Astrocyte (in vitro differentiated cells and primary cell): ENCODE data around the gene MYH3. TPM values are rescaled to one million over a fixed set of nuclear protein-coding genes. Genes with fewer than 3 reads are reported as not detected.
A peak's percentile ranks its signal among the peaks of the same experiment; 100 is the strongest.

Experiments
- DNase-seq: peaks from one replicate; pipeline ENCODE4 v3.0.0-alpha.2; 2010; ENCODE audit warnings: low read depth
- FAIRE-seq: peaks from 2 replicates; lab custom pipeline; 2011; peaks lifted over from hg19 to GRCh38; lab: Jason Lieb, UNC
- H2AFZ ChIP-seq: 2 replicates; pipeline ENCODE4 v1.6.0; 2012; ENCODE audit warnings: low read depth, low read length, inconsistent platforms
- H3K27ac ChIP-seq: 2 replicates; pipeline ENCODE4 v1.5.1; 2011; ENCODE audit warnings: low read depth, low read length, inconsistent platforms
- H3K27me3 ChIP-seq: 2 replicates; pipeline ENCODE4 v1.6.0; 2011; ENCODE audit warnings: low read length, inconsistent platforms; ENCODE audit not compliant: insufficient read depth
- H3K36me3 ChIP-seq: 2 replicates; pipeline ENCODE4 v1.5.1; 2011; ENCODE audit warnings: low read length, inconsistent platforms; ENCODE audit not compliant: insufficient read depth
- H3K4me1 ChIP-seq: 2 replicates; pipeline ENCODE4 v1.5.1; 2011; ENCODE audit warnings: low read length, inconsistent platforms; ENCODE audit not compliant: insufficient read depth
- H3K4me2 ChIP-seq: 2 replicates; pipeline ENCODE4 v1.6.0; 2012; ENCODE audit warnings: low read length, inconsistent platforms
- H3K4me3 ChIP-seq: 2 replicates; pipeline ENCODE4 v1.5.1; 2011; ENCODE audit warnings: low read depth, mild to moderate bottlenecking, low read length, inconsistent platforms; ENCODE audit not compliant: insufficient read depth
- H3K79me2 ChIP-seq: 2 replicates; pipeline ENCODE4 v1.6.0; 2012; ENCODE audit warnings: mild to moderate bottlenecking, low read length, inconsistent platforms; ENCODE audit not compliant: insufficient read depth
- H3K9ac ChIP-seq: 2 replicates; pipeline ENCODE4 v1.6.0; 2012; ENCODE audit warnings: mild to moderate bottlenecking, low read length, inconsistent platforms
- H3K9me3 ChIP-seq: 2 replicates; pipeline ENCODE4 v1.5.1; 2012; ENCODE audit warnings: low read depth, mild to moderate bottlenecking, low read length, inconsistent platforms; ENCODE audit not compliant: insufficient read depth
- H4K20me1 ChIP-seq: 2 replicates; pipeline ENCODE4 v1.6.0; 2012; ENCODE audit warnings: low read length, inconsistent platforms; ENCODE audit not compliant: insufficient read depth
- H3K27ac Mint-ChIP-seq: one replicate; pipeline ENCODE4 v1.8.0; 2021; ENCODE audit warnings: mild to moderate bottlenecking, mixed read lengths; ENCODE audit not compliant: unreplicated experiment
- H3K27me3 Mint-ChIP-seq: one replicate; pipeline ENCODE4 v1.8.0; 2021; ENCODE audit warnings: low read depth, mixed read lengths; ENCODE audit not compliant: unreplicated experiment
- H3K36me3 Mint-ChIP-seq: one replicate; pipeline ENCODE4 v1.8.0; 2021; ENCODE audit warnings: low read depth, mixed read lengths; ENCODE audit not compliant: unreplicated experiment
- H3K4me1 Mint-ChIP-seq: one replicate; pipeline ENCODE4 v1.8.0; 2021; ENCODE audit warnings: low read depth, mixed read lengths; ENCODE audit not compliant: unreplicated experiment
- H3K4me3 Mint-ChIP-seq: one replicate; pipeline ENCODE4 v1.8.0; 2021; ENCODE audit warnings: mild to moderate bottlenecking, moderate library complexity, mixed read lengths; ENCODE audit not compliant: unreplicated experiment
- H3K9me3 Mint-ChIP-seq: one replicate; pipeline ENCODE4 v1.8.0; 2021; ENCODE audit warnings: mild to moderate bottlenecking, mixed read lengths; ENCODE audit not compliant: unreplicated experiment
- EZH2 ChIP-seq: IDR thresholded peaks from 2 replicates; pipeline ENCODE4 v1.6.1; 2012; ENCODE audit warnings: mild to moderate bottlenecking, low read length, inconsistent platforms; ENCODE audit not compliant: insufficient read depth
- total RNA-seq: library from RNA; stranded (reverse); gene quantifications from 2 replicates; pipeline ENCODE4 v1.2.1, GENCODE V29; 2021
- TF ChIP-seq, protein P1 (sequence below): IDR thresholded peaks from 2 replicates; pipeline ENCODE4 v1.5.1; 2011; ENCODE audit warnings: low read depth, mild to moderate bottlenecking, inconsistent platforms, low read length, moderate library complexity; ENCODE audit not compliant: insufficient read depth

The MYH3 gene
- total RNA-seq, 1 donor from 2014 or later = 1.9 TPM

DNA sequence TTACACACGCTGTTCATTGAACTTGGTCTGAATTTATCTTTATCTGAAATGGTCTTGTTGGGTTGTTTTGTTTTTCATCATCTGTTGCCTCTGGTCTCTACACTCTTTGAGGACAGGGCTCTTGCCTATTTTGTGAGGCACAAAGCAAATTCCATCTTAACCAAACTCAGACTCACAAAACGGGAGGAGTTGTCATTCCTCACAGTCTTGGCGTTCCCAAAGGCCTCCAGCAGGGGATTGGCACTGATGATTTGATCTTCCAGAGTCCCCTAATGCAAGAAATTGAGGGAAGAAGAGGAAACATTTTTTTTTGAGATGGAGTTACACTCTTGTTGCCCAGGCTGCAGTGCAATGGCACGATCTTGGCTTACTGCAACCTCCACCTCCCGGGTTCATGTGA is 8.7 kb downstream of the MYH3 start:
- Histone ChIP-seq H3K4me3 (no peak overlapping the region), H2AFZ (no peak overlapping the region), H3K27ac (no peak overlapping the region), H3K4me2 (no peak overlapping the region), H3K27me3 (no peaks in the 10 kb centered on the region), H3K9me3 (no peaks in the 10 kb centered on the region), H3K79me2 (no peaks in the 10 kb centered on the region), H4K20me1 (no peaks in the 10 kb centered on the region), H3K36me3 (no peaks in the 10 kb centered on the region), H3K4me1 (no peaks in the 10 kb centered on the region), H3K9ac (no peak overlapping the region)
- no peaks in the 10 kb centered on the region for H3K36me3 Mint-ChIP-seq
- H3K4me1 Mint-ChIP-seq = peaks cover 7% of the 10 kb centered on the region
- no peak overlapping the region for H3K4me3 Mint-ChIP-seq
- H3K27me3 Mint-ChIP-seq = peaks cover 2% of the 10 kb centered on the region
- FAIRE-seq = no peak
- H3K27ac Mint-ChIP-seq = no peak overlapping the region
- H3K9me3 Mint-ChIP-seq = no peaks in the 10 kb centered on the region
- DNase-seq = no peak
- TF ChIP-seq EZH2 = no peak

DNA sequence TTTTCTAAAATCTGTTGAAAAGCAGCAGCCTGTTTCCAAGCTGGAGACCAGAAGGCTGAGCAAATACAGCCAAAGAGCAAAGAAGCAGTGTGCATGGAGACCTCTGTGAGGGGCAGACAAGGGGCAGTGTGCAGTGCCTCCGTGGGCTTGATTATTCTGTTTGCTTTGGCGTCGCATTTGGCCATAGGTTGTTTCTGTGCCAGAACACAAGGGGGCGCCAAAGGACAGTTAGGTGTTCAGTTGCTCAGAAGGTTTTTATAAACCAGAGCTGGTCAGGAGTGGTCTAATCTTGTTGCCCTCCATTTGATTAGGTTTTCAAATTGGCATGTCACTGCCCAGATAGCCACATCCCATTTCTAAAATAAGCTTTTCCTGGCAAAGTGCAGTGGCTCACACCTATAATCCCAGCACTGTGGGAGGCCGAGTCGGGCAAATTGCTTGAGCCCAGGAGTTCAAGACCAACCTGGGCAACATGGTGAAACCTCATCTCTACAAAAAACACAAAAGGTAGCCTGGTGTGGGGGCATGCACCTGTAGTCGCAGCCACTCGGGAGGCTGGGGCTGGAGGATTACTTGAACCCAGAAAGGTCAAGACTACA is 10.6 kb downstream of the MYH3 start:
- no peaks in the 10 kb centered on the region for H3K36me3 ChIP-seq
- FAIRE-seq = peak; percentile 47
- DNase-seq = peak; percentile 35

DNA sequence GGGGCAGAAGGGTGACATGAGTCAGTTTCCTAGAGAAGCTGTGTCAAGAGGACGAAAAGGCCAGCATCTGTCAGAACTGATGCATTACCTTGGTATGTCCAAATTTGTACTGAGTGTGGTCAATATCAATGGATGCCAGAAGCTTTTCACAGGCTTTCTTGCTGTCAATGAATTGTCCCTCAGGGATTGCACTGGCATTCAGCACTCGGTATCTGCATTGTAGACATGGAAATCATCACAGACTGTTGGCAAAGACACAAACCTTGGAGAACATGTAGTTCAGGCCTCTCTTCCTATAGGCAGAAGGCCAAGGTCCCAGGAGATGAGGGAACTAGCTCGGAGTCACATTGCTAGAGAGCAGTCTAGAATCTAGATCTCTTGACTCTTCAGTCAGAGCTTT is 16.6 kb downstream of the MYH3 start:
- H3K4me2 ChIP-seq = no peak overlapping the region
- H3K4me1 ChIP-seq = no peaks in the 10 kb centered on the region
- no peaks in the 10 kb centered on the region for H3K9me3 ChIP-seq
- no peaks in the 10 kb centered on the region for H3K9me3 Mint-ChIP-seq
- H2AFZ ChIP-seq = no peak overlapping the region
- H4K20me1 ChIP-seq = no peaks in the 10 kb centered on the region
- TF ChIP-seq EZH2 = no peak
- TF ChIP-seq, protein P1, sequence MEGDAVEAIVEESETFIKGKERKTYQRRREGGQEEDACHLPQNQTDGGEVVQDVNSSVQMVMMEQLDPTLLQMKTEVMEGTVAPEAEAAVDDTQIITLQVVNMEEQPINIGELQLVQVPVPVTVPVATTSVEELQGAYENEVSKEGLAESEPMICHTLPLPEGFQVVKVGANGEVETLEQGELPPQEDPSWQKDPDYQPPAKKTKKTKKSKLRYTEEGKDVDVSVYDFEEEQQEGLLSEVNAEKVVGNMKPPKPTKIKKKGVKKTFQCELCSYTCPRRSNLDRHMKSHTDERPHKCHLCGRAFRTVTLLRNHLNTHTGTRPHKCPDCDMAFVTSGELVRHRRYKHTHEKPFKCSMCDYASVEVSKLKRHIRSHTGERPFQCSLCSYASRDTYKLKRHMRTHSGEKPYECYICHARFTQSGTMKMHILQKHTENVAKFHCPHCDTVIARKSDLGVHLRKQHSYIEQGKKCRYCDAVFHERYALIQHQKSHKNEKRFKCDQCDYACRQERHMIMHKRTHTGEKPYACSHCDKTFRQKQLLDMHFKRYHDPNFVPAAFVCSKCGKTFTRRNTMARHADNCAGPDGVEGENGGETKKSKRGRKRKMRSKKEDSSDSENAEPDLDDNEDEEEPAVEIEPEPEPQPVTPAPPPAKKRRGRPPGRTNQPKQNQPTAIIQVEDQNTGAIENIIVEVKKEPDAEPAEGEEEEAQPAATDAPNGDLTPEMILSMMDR = no peak
- no peak overlapping the region for H3K27ac ChIP-seq
- H3K4me1 Mint-ChIP-seq = no peaks in the 10 kb centered on the region
- no peaks in the 10 kb centered on the region for H3K79me2 ChIP-seq
- H3K4me3 ChIP-seq = no peak overlapping the region
- H3K27ac Mint-ChIP-seq = no peak overlapping the region
- no peak overlapping the region for H3K4me3 Mint-ChIP-seq
- FAIRE-seq (no peak), DNase-seq (no peak)
- no peaks in the 10 kb centered on the region for H3K36me3 ChIP-seq
- H3K27me3 Mint-ChIP-seq = peaks cover 2% of the 10 kb centered on the region
- H3K9ac ChIP-seq = no peak overlapping the region
- no peaks in the 10 kb centered on the region for H3K27me3 ChIP-seq
- peaks cover 11% of the 10 kb centered on the region for H3K36me3 Mint-ChIP-seq

More for the DNA sequence above, 10.6 kb downstream of the MYH3 start:
- H3K4me3 Mint-ChIP-seq = no peak overlapping the region
- no peak overlapping the region for H3K27ac Mint-ChIP-seq
- H2AFZ ChIP-seq = no peak overlapping the region
- no peak for TF ChIP-seq EZH2
- TF ChIP-seq, protein P1 = peak; percentile 87
- H3K9ac ChIP-seq = no peak overlapping the region
- H3K9me3 Mint-ChIP-seq = no peaks in the 10 kb centered on the region
- H3K9me3 ChIP-seq = no peaks in the 10 kb centered on the region
- no peaks in the 10 kb centered on the region for H3K4me1 ChIP-seq
- no peak overlapping the region for H3K27ac ChIP-seq
- H3K36me3 Mint-ChIP-seq = peaks cover 3% of the 10 kb centered on the region
- H4K20me1 ChIP-seq = no peaks in the 10 kb centered on the region
- no peak overlapping the region for H3K4me2 ChIP-seq
- no peak overlapping the region for H3K4me3 ChIP-seq
- no peaks in the 10 kb centered on the region for H3K79me2 ChIP-seq
- H3K27me3 Mint-ChIP-seq = peaks cover 2% of the 10 kb centered on the region
- H3K27me3 ChIP-seq = no peaks in the 10 kb centered on the region
- H3K4me1 Mint-ChIP-seq = peaks cover 7% of the 10 kb centered on the region
